Adipocyte (in vitro differentiated cells): Measurements from ENCODE around the gene AGBL4.
A peak's percentile ranks its signal among the peaks of the same experiment; 100 is the strongest.

Source experiments
- DNase-seq: peaks from one replicate; pipeline ENCODE4 v3.0.0-alpha.2; 2015; ENCODE audit warnings: low read depth
- H3K27me3 ChIP-seq: replicated peaks from 2 replicates; pipeline ENCODE4 v1.7.0; 2013; ENCODE audit warnings: mild to moderate bottlenecking, low read length, moderate library complexity; ENCODE audit not compliant: control insufficient read depth, insufficient read depth
- H3K36me3 ChIP-seq: 2 replicates; pipeline ENCODE4 v1.7.0; 2013; ENCODE audit warnings: low read length, mild to moderate bottlenecking, moderate library complexity; ENCODE audit not compliant: control insufficient read depth, insufficient read depth, severe bottlenecking
- H3K4me1 ChIP-seq: 2 replicates; pipeline ENCODE4 v1.7.0; 2013; ENCODE audit warnings: mild to moderate bottlenecking, low read length, moderate library complexity; ENCODE audit not compliant: control insufficient read depth, insufficient read depth
- H3K4me3 ChIP-seq: 2 replicates; pipeline ENCODE4 v1.7.0; 2013; ENCODE audit warnings: mild to moderate bottlenecking, low read length, moderate library complexity
- H3K9ac ChIP-seq: 2 replicates; pipeline ENCODE4 v1.7.0; 2013; ENCODE audit warnings: mild to moderate bottlenecking, low read length, moderate library complexity
- H3K9me3 ChIP-seq: 2 replicates; pipeline ENCODE4 v1.7.0; 2013; ENCODE audit warnings: mild to moderate bottlenecking, low read length, moderate library complexity; ENCODE audit not compliant: control insufficient read depth

AGBL4 gene

DNA sequence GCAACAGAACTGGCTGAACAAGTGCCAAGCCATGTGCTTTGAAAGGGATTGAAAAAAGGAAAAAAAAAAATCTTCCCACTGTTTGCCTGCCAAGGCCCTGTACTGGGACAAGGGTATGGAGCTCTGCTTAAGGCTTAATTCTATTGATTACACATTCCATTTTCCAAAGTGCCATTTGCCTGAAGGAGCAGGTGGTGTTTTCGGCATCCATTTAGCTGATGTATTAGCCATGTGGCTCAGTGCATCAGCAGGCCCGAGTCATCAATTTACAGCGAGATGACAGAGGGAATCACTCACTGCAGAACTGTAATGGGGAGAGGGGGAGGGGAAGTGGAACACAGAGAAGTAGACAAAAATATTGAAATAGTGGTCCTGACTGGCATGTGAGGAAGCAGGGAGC, 1102.9 kb downstream of the AGBL4 start:
- Histone ChIP-seq H3K27me3 (no peaks in the 10 kb centered on the region), H3K9ac (no peak overlapping the region), H3K9me3 (peaks cover 3% of the 10 kb centered on the region), H3K36me3 (no peaks in the 10 kb centered on the region), H3K4me3 (no peak overlapping the region), H3K4me1 (peaks cover 4% of the 10 kb centered on the region)
- no peak for DNase-seq

DNA sequence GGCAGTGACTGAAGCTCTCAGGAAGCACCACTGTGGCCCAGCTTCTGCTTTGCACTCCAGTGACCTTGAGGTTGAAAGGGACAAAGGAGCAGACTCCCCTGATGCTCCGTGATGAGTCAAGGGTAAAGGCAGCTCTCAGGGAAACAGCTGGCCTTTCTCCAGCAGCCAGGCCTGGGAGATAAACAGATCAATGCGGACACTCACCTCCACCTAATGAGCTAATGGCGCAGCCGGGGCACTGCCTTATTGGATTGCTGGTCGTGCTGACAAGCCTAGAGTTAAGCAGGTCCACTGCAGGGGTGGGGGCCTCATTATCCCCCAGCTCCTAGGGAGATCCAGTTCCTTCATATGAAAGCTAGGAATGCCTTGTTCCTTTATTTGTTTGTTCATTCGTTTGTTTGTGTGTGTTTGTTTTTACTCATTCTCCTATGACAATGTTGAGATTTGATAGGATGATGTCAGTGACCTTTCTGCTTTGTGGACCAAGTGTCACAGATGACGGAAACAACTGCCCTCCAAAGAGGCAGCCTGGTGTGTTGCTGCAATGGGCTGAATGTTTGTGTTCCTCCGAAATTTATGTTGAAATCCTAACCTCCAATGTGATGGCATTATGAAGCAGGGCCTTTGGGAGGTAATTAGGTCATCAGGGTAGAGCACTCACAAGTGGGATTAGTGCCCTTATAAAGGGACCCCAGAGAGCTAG, 1105.7 kb downstream of the AGBL4 start:
- no peak for DNase-seq
- H3K36me3 ChIP-seq = no peaks in the 10 kb centered on the region
- peaks cover 3% of the 10 kb centered on the region for H3K9me3 ChIP-seq
- peaks cover 5% of the 10 kb centered on the region for H3K4me1 ChIP-seq
- no peak overlapping the region for H3K9ac ChIP-seq
- H3K4me3 ChIP-seq = no peak overlapping the region
- no peaks in the 10 kb centered on the region for H3K27me3 ChIP-seq

DNA sequence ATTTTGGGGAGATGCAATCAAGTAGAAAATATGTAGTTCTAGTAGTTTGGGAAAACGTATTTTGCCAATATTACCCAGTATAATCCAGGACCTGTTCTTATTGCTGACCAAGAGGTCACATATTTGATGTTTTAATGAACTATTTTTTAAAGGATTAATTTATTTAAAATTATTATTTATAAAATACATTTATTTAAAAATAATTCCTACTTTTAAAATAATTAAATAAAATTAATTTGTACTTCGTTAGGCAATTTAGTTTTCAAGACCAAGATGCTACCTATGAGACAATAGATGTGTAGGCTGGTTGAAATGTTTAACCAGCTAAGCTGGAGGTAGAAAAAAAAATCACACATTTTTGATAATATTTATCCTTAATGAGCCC, 1106.7 kb downstream of the AGBL4 start:
- Histone ChIP-seq H3K9ac (no peak overlapping the region), H3K27me3 (no peaks in the 10 kb centered on the region), H3K9me3 (peaks cover 3% of the 10 kb centered on the region), H3K36me3 (no peaks in the 10 kb centered on the region), H3K4me3 (no peak overlapping the region), H3K4me1 (peaks cover 5% of the 10 kb centered on the region)
- DNase-seq = no peak

DNA sequence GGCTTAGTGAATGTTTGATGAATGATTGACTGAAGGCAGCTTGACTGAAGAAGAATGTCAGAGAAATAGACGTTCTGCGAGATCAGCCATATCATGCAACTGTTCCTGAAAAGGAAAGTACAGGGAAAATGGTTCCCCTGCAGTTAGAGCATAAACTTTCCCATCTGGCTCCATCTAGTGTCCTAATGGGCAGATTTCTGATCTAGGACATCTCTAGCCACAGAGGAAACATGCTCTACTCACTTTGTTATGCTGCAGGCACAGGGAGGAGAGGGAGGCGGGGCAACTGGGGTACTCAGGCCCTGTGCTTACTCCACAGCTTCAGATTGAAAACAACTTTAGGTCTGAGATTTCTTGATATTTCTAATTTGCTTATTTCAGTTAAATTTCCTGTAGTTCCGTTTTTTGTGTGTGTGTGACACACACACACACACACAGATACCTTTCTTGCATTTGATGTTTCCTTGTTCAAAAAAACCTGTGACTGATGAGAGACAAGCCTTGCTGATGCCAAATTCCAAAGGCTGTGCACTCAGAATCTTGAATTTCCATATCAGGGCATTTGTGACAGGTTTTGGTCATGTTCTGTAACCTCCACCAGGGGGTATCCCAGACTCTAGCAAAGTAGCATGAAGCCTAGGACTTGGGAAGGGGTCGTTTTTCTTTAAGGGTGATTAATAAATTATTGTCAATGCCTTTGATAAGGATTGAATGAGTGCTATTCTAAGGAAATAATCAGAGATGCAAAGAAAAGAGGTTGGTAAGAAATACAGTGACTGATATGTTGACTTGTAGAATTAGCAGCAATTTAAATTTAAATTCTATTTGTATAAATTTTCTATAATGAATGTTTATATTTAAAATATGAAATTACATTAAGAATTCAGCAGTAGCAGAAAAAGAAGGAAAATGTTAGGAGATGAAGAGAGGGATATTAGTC, 1107.4 kb downstream of the AGBL4 start:
- Histone ChIP-seq H3K27me3 (no peaks in the 10 kb centered on the region), H3K9me3 (peaks cover 3% of the 10 kb centered on the region), H3K4me3 (no peak overlapping the region), H3K36me3 (no peaks in the 10 kb centered on the region), H3K4me1 (peaks cover 5% of the 10 kb centered on the region), H3K9ac (peak overlapping the region; percentile 64)
- peak; percentile 91 for DNase-seq

DNA sequence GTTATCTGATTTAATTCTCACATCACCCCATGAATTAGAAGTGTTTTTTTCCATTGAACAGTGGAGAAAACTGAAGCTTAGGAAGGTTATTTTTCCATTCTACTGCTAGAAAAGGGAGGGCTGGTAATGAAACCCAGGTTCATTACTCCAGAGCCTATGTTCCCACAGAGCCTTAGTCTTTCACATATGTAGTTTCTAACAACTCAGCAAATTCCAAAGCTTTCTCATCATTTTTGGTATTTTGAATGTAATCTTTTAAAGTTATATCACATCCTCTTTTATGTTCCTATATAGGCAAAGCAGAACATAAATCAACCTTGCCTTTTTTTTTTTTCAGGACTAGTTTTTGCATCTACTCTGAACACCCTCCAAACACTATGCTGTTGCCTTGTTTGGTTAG, 1115.1 kb downstream of the AGBL4 start:
- no peaks in the 10 kb centered on the region for H3K36me3 ChIP-seq
- H3K4me3 ChIP-seq = no peak overlapping the region
- peak; percentile 55 for DNase-seq
- H3K27me3 ChIP-seq = no peaks in the 10 kb centered on the region
- H3K9me3 ChIP-seq = no peaks in the 10 kb centered on the region
- H3K4me1 ChIP-seq = no peaks in the 10 kb centered on the region
- H3K9ac ChIP-seq = no peak overlapping the region

DNA sequence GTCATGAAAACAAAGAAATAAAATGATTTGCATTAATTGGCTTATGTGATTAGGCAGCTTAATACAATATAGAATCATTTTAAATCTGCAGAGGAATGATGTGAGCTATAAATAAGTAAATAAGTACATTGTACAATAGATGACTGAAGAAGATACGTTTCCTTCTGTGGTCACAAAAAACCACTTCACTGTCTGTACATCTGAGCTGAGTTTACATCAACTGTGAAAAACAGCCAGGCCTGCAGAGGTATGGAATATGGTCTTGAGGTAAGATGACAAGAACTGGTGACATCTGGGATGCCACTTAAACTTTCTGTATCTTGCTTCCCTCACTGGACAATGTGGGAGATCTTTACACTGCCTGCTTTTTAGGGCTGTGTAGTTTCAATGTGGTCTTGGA, 1117.0 kb downstream of the AGBL4 start:
- no peak for DNase-seq
- Histone ChIP-seq H3K27me3 (no peaks in the 10 kb centered on the region), H3K9me3 (peaks cover 3% of the 10 kb centered on the region), H3K36me3 (no peaks in the 10 kb centered on the region), H3K4me1 (no peaks in the 10 kb centered on the region), H3K9ac (no peak overlapping the region), H3K4me3 (no peak overlapping the region)

DNA sequence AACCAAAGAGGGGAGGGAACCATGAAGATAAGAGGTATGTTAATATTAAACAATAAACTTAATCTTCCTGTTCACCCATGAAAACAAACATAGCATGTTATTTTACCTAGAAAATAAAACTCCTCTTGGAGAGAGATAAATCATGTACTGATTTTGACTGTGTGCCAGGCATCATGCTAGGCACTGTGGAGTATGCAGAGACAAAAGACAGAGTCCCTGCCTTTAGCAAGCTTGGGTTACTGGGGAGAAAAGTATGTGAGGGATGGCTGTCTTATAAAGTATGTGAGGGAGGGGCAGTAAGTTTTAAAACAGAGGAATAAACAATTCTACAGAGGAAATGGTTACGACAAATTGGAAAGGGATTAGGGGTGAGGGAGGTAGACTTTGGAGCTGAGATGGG, 1117.6 kb downstream of the AGBL4 start:
- Histone ChIP-seq H3K4me3 (no peak overlapping the region), H3K27me3 (no peaks in the 10 kb centered on the region), H3K36me3 (no peaks in the 10 kb centered on the region), H3K9me3 (peaks cover 3% of the 10 kb centered on the region), H3K9ac (no peak overlapping the region), H3K4me1 (no peaks in the 10 kb centered on the region)
- no peak for DNase-seq

DNA sequence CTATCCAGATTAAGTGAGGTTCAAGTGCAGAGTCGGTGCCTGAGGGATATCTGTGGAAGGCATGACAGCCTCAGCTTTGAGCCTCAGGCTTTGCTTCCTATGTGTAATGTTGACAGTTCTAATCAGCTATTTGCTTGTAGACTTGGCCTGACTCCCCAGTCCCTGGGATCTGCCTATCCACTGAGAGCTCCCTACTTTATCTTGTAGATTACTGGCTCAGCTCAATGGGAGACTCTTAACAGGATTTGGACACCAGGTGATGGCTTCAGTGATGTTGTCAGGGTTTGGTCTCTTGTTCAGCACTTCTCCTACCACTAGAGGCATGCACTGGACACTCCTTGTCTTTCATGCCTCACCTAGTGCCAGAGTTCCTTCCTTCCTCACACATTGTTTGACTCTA, 1120.5 kb downstream of the AGBL4 start:
- peaks cover 3% of the 10 kb centered on the region for H3K9me3 ChIP-seq
- no peaks in the 10 kb centered on the region for H3K36me3 ChIP-seq
- DNase-seq = no peak
- H3K4me3 ChIP-seq = no peak overlapping the region
- no peaks in the 10 kb centered on the region for H3K27me3 ChIP-seq
- no peaks in the 10 kb centered on the region for H3K4me1 ChIP-seq
- no peak overlapping the region for H3K9ac ChIP-seq

DNA sequence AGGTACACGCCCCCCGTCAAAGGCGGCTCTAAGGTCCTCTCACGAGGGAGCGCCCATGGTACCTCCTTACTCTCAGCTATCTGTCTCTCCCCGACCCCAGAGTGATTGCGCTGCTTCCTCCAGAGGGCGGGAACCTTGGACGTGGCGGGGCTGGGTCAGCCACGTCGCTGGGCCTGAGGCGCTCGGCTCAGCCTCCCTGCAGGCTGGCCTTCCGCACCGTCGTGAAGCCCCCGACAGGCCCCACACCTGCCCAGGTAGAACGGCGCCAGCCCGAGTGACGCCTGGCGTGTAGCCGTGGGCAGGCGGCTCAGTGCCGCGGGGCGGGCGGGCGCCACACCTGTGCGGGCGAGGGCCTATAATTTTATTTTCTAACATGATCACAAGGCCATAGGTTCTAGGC, 1124.9 kb downstream of the AGBL4 start:
- Histone ChIP-seq H3K36me3 (no peaks in the 10 kb centered on the region), H3K9me3 (peaks cover 3% of the 10 kb centered on the region), H3K4me1 (no peaks in the 10 kb centered on the region), H3K4me3 (no peak overlapping the region), H3K27me3 (no peaks in the 10 kb centered on the region), H3K9ac (no peak overlapping the region)
- DNase-seq = no peak

DNA sequence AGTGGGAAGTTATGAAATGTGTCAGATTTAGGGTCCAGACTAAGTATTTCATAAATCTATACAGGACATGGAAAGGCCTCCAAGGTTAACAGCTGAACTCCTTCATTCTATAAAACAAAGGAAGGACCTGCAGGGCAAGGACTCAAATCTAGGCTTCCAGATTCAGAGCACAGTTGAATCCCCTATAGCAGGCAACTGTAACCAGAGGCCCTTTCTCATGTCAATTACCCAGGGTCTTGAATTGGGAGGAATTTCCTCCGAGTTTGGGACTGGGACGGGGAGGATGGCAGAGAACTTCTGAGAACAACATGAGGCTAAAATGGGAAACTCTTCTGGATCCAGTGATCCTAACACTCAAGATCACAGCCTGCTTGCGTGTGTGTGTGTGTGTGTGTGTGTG, 1134.1 kb downstream of the AGBL4 start:
- no peak overlapping the region for H3K9ac ChIP-seq
- no peaks in the 10 kb centered on the region for H3K27me3 ChIP-seq
- no peaks in the 10 kb centered on the region for H3K36me3 ChIP-seq
- no peak overlapping the region for H3K4me3 ChIP-seq
- no peak for DNase-seq
- H3K9me3 ChIP-seq = no peaks in the 10 kb centered on the region
- no peaks in the 10 kb centered on the region for H3K4me1 ChIP-seq

DNA sequence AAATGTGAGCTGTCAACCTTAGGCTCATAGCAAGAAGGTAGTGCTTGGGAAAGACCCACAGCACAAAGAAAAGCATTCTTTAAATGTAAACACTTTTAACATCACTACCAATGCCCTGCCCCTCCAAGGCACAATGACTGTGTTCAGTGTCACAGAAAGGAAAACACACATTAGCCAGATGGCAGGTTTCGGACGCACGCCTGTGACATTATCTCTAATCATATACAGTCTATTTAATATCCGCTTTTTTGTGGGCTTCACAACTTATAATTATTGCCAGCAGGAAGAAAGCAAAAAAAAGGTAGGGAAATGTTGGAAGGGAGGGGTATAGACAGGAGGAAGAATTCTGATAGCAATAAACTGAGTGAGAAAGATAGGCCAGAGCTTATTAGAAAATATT, 1134.7 kb downstream of the AGBL4 start:
- no peak for DNase-seq
- H3K9ac ChIP-seq = no peak overlapping the region
- no peaks in the 10 kb centered on the region for H3K36me3 ChIP-seq
- no peaks in the 10 kb centered on the region for H3K27me3 ChIP-seq
- H3K4me3 ChIP-seq = no peak overlapping the region
- no peaks in the 10 kb centered on the region for H3K9me3 ChIP-seq
- H3K4me1 ChIP-seq = no peaks in the 10 kb centered on the region
